Gastrocnemius medialis (tissue), 4 donors: ENCODE measurements around the gene TYW1B. TPM values are rescaled to one million over a fixed set of nuclear protein-coding genes. Genes with fewer than 3 reads are reported as not detected.
"Not testable (repeated sequence)": the region's sequence is repeated elsewhere in the genome, so short reads cannot be mapped to it uniquely, and the experiment has no call there.

ENCODE experiments used
- ATAC-seq, 2 donors: fragments of 150-250 bp; one replicate each; pipeline ENCODE4 v1.9.1; 2016
- DNase-seq, 2 donors: peaks; one replicate each; pipeline ENCODE4 v3.0.0-alpha.2; 2019
- H3K27ac ChIP-seq, 4 donors: fragments of 200-600 bp; sonication (generic); 1 replicate in 1 of 4; 2 replicates in 3 of 4; pipeline ENCODE4 v1.5.1; 2016 to 2018; ENCODE audit warnings: mild to moderate bottlenecking in 2 of 4, moderate library complexity in 1 of 4
- H3K27me3 ChIP-seq, 3 donors: fragments of 200-600 bp; sonication (generic) in 2 of 3; 1 replicate in 1 of 3; 2 replicates in 2 of 3; pipeline versions ENCODE4 v1.5.1 to v1.6.0; 2016 to 2019; ENCODE audit warnings: mild to moderate bottlenecking in 1 of 3, moderate library complexity in 1 of 3
- H3K36me3 ChIP-seq, 2 donors: fragments of 200-600 bp; sonication (generic) in 1 of 2; one replicate each; pipeline ENCODE4 v1.5.1; 2017 to 2018
- H3K4me1 ChIP-seq, 2 donors: fragments of 200-600 bp; sonication (generic) in 1 of 2; one replicate each; pipeline ENCODE4 v1.5.1; 2016 to 2017; ENCODE audit warnings: mild to moderate bottlenecking in 2 of 2
- H3K4me3 ChIP-seq, 4 donors: fragments of 200-600 bp; sonication (generic) in 3 of 4; 1 replicate in 1 of 4; 2 replicates in 3 of 4; pipeline ENCODE4 v1.5.1; 2016 to 2019; ENCODE audit warnings: mild to moderate bottlenecking in 2 of 4
- H3K9me3 ChIP-seq, 3 donors: fragments of 200-600 bp; sonication (generic) in 2 of 3; 1 replicate in 1 of 3; 2 replicates in 2 of 3; pipeline ENCODE4 v1.5.1; 2016 to 2019
- POLR2A ChIP-seq, 2 donors: fragments of 450-650 bp; IDR thresholded peaks; one replicate each; pipeline ENCODE4 v1.6.1; 2017; ENCODE audit warnings: antibody characterized with exemption in 2 of 2, mild to moderate bottlenecking in 2 of 2, moderate library complexity in 2 of 2
- in situ Hi-C, 4 donors: fragments of 200-750 bp; cut with MboI; loops; one replicate each; pipeline versions ENCODE4 v1.15.0 to v1.8.0; 2017; ENCODE audit warnings: low sequenced_read_pairs in 4 of 4
- intact Hi-C: fragments of 100-400 bp; cut with DNase I; formaldehyde crosslinking; loops from one replicate; pipeline ENCODE4 v1.15.1; 2023; ENCODE audit warnings: low total_unique reads
- total RNA-seq, 4 donors: library from RNA; depleted of rRNA; stranded (reverse); fragments of >200 nt; gene quantifications; one replicate each; pipeline versions ENCODE4 v1.1.0 to v1.2.3, GENCODE V29; 2016
- TF ChIP-seq, protein P1 (sequence below), 5 experiments: fragments of 450-650 bp in 3 of 5; fragments of 200-600 bp in 2 of 5; sonication (generic) in 2 of 5; IDR thresholded peaks in 4 of 5; conservative IDR thresholded peaks in 1 of 5; 1 replicate in 4 of 5; 2 replicates in 1 of 5; pipeline ENCODE4 v1.5.1; 2016 to 2019; ENCODE audit warnings: antibody characterized with exemption in 5 of 5, mild to moderate bottlenecking in 3 of 5, moderate library complexity in 3 of 5

TYW1B gene
- total RNA-seq, 4 donors from 2014 or later = 2.5 to 6.0 (median 2.9) TPM

DNA sequence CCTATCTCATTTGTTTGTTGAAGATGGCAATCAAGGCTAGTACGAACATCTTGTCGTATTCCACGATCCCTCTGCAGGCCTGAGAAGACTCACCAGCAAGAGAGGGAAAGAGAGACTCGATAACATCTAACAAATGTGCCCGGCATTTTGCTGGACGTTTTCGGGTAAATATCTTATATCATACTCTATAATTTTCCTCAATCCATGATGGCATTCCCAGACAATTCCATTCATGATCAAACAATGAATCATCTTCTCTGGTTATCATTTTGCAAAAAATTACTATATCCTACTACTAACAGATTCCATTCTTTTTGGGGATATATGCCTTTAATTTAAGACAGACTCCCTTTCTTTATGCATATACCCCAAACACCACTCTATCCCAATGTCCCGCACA is 118.1 kb downstream of the TYW1B start:
- DNase-seq = no peak
- H3K36me3 ChIP-seq = peaks cover 0 to 3% of the 10 kb centered on the region in 2 donors
- H3K27ac ChIP-seq = no peak overlapping the region
- ATAC-seq = no peak
- H3K4me3 ChIP-seq = no peak overlapping the region
- in situ Hi-C loops (no loop called here), intact Hi-C loops (no loop called here)
- H3K9me3 ChIP-seq = no peaks in the 10 kb centered on the region
- no peak for TF ChIP-seq POLR2A (IDR thresholded peaks at IDR 0.05)
- TF ChIP-seq, protein P1, sequence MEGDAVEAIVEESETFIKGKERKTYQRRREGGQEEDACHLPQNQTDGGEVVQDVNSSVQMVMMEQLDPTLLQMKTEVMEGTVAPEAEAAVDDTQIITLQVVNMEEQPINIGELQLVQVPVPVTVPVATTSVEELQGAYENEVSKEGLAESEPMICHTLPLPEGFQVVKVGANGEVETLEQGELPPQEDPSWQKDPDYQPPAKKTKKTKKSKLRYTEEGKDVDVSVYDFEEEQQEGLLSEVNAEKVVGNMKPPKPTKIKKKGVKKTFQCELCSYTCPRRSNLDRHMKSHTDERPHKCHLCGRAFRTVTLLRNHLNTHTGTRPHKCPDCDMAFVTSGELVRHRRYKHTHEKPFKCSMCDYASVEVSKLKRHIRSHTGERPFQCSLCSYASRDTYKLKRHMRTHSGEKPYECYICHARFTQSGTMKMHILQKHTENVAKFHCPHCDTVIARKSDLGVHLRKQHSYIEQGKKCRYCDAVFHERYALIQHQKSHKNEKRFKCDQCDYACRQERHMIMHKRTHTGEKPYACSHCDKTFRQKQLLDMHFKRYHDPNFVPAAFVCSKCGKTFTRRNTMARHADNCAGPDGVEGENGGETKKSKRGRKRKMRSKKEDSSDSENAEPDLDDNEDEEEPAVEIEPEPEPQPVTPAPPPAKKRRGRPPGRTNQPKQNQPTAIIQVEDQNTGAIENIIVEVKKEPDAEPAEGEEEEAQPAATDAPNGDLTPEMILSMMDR (IDR thresholded peaks at IDR 0.05 in 4 of 5, conservative IDR thresholded peaks at IDR 0.05 in 1 of 5) = no peak
- H3K4me1 ChIP-seq = no peaks in the 10 kb centered on the region
- no peaks in the 10 kb centered on the region for H3K27me3 ChIP-seq

GRCh38 chr7:72708371-72709050 is 119.5 kb downstream of the TYW1B start:
- H3K4me1 ChIP-seq, H3K36me3 ChIP-seq, H3K27ac ChIP-seq, H3K27me3 ChIP-seq, intact Hi-C loops, DNase-seq, H3K9me3 ChIP-seq, in situ Hi-C loops, ATAC-seq, H3K4me3 ChIP-seq: not testable (repeated sequence)

GRCh38 chr7:72706521-72706920 is 121.5 kb downstream of the TYW1B start:
- in situ Hi-C loops (no loop called here), intact Hi-C loops (no loop called here)
- Histone ChIP-seq H3K27ac (no peak overlapping the region), H3K4me1 (no peaks in the 10 kb centered on the region), H3K36me3 (no peaks in the 10 kb centered on the region), H3K9me3 (no peaks in the 10 kb centered on the region), H3K4me3 (no peak overlapping the region), H3K27me3 (no peaks in the 10 kb centered on the region)
- TF ChIP-seq, protein P1 (IDR thresholded peaks at IDR 0.05 in 4 of 5, conservative IDR thresholded peaks at IDR 0.05 in 1 of 5) = no peak
- no peak for TF ChIP-seq POLR2A (IDR thresholded peaks at IDR 0.05)
- ATAC-seq (no peak), DNase-seq (no peak)

DNA sequence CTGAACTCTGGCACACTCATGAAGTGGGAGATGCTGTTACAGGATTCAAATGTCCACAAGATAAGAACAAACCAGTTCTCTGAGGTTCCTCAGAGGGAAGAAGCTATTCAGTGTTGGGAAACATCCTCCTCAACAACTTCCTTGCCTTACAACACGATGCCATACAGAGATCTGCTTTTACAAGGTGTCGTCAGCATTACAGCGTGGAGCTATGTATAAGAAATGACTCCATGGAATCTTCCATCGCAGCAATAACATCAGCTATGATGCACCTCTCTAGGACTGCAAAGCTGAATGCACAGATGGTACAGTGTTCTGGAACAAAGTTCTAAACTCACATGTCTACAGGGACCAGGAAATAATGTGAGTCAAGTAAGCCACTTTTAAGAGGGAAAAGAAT is 122.3 kb downstream of the TYW1B start:
- ATAC-seq, H3K27me3 ChIP-seq, H3K9me3 ChIP-seq, DNase-seq, H3K4me3 ChIP-seq, H3K27ac ChIP-seq, intact Hi-C loops, H3K4me1 ChIP-seq, in situ Hi-C loops, H3K36me3 ChIP-seq: not testable (repeated sequence)

DNA sequence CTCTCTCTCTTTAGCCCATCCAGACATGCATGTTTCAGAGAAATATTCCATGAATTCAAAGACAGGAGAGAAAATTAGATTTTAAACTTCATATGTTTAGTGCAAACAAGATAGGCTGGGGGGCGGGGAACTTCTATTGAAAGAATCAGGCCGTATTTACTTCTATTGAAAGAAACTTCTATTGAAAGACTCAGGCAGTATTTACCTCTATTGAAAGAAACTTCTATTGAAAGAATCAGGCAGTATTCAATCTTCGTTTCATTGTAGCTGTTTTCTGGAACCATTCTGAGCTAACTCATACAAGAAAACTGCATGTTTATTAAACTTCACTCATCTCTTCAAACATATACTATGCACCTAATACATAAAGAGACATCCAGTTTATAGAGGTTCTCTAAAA is 123.1 kb downstream of the TYW1B start:
- no peak for DNase-seq
- no peak overlapping the region for H3K4me3 ChIP-seq
- ATAC-seq = no peak
- intact Hi-C loops (no loop called here), in situ Hi-C loops (no loop called here)
- H3K27ac ChIP-seq = no peak overlapping the region
- TF ChIP-seq, protein P1 (IDR thresholded peaks at IDR 0.05 in 4 of 5, conservative IDR thresholded peaks at IDR 0.05 in 1 of 5) = no peak
- TF ChIP-seq POLR2A (IDR thresholded peaks at IDR 0.05) = no peak
- no peaks in the 10 kb centered on the region for H3K27me3 ChIP-seq
- no peaks in the 10 kb centered on the region for H3K9me3 ChIP-seq
- no peaks in the 10 kb centered on the region for H3K36me3 ChIP-seq
- no peaks in the 10 kb centered on the region for H3K4me1 ChIP-seq

GRCh38 chr7:72700548-72700947 is 127.5 kb downstream of the TYW1B start:
- H3K27me3 ChIP-seq, in situ Hi-C loops, H3K9me3 ChIP-seq, H3K36me3 ChIP-seq, ATAC-seq, intact Hi-C loops, DNase-seq, H3K27ac ChIP-seq, H3K4me3 ChIP-seq, H3K4me1 ChIP-seq: not testable (repeated sequence)

DNA sequence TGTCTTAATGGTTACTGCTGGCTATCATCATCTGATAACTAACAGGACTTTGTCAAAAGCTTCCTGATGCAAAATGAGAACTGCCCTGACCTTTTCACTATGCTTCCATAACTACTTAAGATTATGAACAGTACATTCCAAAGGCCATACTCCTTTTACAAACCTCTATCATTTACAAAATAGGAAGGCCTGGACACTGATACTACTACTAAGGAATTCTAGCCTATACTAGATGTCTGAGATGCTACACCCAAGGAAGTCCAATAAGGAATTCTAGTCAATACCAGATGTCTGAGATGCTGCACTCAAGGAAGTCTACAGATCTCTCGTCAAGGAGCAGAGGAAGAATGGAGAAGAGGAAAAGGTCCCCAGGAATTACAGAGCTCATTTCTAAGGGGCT is 130.9 kb downstream of the TYW1B start:
- ATAC-seq, H3K27ac ChIP-seq, H3K4me1 ChIP-seq, H3K4me3 ChIP-seq, DNase-seq, H3K9me3 ChIP-seq, H3K36me3 ChIP-seq, intact Hi-C loops, H3K27me3 ChIP-seq, in situ Hi-C loops: not testable (repeated sequence)

DNA sequence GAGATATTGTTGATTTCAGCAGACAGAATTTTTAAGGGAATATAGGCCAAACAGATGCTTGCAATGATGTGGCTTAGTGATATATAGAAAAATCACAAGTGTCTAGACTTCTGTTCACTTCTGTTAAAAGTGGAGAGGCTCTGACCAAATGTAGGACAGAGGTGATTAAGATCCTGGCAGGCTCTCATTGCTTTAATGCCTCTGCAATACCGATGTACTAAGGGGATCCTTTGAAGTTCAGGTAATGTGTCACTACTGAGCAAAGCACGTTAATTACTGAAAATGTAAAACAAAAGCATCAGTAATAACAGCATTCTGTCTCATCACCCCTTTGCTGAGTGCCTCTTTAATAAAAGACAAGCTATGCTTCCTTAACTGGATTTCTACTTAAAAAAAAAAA is 131.4 kb downstream of the TYW1B start:
- in situ Hi-C loops, H3K4me1 ChIP-seq, H3K27ac ChIP-seq, H3K27me3 ChIP-seq, ATAC-seq, DNase-seq, H3K9me3 ChIP-seq, H3K36me3 ChIP-seq, intact Hi-C loops, H3K4me3 ChIP-seq: not testable (repeated sequence)

GRCh38 chr7:72695482-72695881 is 132.5 kb downstream of the TYW1B start:
- ATAC-seq, H3K4me1 ChIP-seq, DNase-seq, in situ Hi-C loops, intact Hi-C loops, H3K36me3 ChIP-seq, H3K27ac ChIP-seq, H3K4me3 ChIP-seq, H3K27me3 ChIP-seq, H3K9me3 ChIP-seq: not testable (repeated sequence)
